GM20000 (cell line): ENCODE data around the gene NHLH2.

ENCODE experiments used
- DNase-seq: peaks from one replicate; pipeline ENCODE4 v3.0.0; 2012; ENCODE audit warnings: low spot score
- TF ChIP-seq, protein P1 (sequence below): IDR thresholded peaks from 2 replicates; pipeline ENCODE4 v1.5.1; 2012; ENCODE audit warnings: mild to moderate bottlenecking, control low read depth; ENCODE audit errors: extremely low read depth, missing control alignments

NHLH2 gene

DNA sequence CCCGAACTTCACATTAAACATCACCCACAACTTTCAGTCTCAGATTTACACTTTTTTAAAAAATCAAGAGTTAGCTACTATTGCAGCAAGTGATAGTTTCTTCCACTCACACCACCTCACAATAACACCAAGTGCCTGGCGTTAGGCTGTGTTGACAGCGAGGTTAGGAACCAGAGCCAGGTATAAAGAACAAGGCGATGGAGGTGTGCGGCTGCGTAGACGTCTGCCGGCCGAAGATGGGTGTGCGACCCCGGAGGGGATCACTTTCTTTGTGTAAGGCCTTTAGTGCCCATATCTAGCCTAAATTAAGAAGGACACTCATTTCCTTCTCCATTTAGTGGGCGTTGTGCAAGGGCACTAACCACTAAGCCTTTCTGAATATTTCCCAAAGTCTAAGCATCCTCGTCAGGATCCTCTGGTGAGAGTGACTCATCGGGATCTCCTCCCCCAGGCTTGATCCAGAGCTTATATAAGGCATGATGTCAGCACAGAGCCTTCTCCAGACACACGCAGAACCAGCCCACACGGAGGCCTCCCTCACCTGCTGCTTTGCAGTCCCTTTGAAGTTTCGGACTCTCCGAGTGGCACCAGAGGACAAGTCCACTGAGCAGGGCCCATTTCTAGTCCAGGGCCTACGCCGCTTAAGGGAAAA is 11.8 kb downstream of the NHLH2 start:
- TF ChIP-seq, protein P1, sequence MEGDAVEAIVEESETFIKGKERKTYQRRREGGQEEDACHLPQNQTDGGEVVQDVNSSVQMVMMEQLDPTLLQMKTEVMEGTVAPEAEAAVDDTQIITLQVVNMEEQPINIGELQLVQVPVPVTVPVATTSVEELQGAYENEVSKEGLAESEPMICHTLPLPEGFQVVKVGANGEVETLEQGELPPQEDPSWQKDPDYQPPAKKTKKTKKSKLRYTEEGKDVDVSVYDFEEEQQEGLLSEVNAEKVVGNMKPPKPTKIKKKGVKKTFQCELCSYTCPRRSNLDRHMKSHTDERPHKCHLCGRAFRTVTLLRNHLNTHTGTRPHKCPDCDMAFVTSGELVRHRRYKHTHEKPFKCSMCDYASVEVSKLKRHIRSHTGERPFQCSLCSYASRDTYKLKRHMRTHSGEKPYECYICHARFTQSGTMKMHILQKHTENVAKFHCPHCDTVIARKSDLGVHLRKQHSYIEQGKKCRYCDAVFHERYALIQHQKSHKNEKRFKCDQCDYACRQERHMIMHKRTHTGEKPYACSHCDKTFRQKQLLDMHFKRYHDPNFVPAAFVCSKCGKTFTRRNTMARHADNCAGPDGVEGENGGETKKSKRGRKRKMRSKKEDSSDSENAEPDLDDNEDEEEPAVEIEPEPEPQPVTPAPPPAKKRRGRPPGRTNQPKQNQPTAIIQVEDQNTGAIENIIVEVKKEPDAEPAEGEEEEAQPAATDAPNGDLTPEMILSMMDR: no peak
- no peak for DNase-seq

DNA sequence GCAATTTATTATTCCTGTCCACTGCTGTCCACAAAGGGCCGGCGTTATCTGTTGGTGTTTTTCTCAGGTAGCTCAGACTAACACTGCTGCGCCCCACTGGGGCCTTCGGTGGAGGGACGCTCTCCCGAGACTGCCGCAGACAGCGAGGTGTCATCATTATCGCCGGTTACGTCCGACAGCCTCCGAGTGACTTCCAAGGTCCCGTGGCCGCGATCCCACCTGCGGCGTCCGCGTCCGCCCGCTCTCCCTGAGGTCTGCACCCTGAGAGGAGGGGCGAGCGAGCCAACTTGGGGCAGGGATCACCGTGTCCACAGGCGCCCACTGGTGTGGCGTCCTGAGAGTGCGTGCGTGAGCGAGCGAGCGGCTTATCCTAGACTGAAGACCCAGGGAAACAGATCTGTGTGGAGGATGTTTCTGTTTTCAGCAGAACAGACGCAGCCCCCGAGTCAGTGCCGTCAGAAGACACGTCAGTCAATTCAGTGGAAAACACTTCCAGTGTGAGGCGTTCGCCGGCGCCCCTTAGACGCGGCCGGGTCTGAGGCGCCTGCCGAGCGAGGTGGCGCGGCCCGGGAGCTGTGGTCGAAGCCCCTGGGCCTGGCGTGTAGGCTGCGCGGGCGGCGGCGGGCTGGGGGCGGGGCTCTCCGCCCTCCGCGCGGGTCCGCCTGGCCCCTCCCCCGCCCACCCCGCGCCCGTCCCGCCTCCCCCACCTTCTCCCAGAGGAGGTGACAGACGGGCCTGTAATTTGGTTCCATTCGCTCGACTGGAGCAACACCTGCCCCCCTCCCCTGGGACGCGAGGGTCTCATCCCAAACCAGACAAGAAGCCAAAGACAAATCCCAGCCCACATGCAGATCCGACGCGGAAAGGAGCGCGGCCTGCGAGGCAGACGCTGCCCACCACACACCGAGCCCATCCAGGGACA is 12.6 kb downstream of the NHLH2 start:
- DNase-seq: no peak
- TF ChIP-seq, protein P1: no peak

GRCh38 chr1:115827452-115828044 is 13.4 kb downstream of the NHLH2 start:
- TF ChIP-seq, protein P1: no peak
- DNase-seq: no peak

GRCh38 chr1:115826628-115827027 is 14.3 kb downstream of the NHLH2 start:
- TF ChIP-seq, protein P1: no peak
- no peak for DNase-seq

- TF ChIP-seq, protein P1: no peak
- no peak for DNase-seq
Observed at GRCh38 chr1:115822117-115822516, 18.8 kb downstream of the NHLH2 start.

GRCh38 chr1:115815694-115816093 is 25.2 kb downstream of the NHLH2 start:
- TF ChIP-seq, protein P1: no peak
- DNase-seq: no peak

- TF ChIP-seq, protein P1: no peak
- DNase-seq: no peak
Observed at GRCh38 chr1:115814685-115815398, 26.1 kb downstream of the NHLH2 start.
